ENCODE measurements around the gene RPL19.

GRCh38 chr17:39222866-39223834 is 23.1 kb downstream of the RPL19 start:
- TF ChIP-seq CTCF (IDR thresholded peaks at IDR 0.05; ENCODE audit: borderline replicate concordance, extremely low read depth, low read length, poor library complexity, severe bottlenecking) (no peak), EZH2 (IDR thresholded peaks at IDR 0.05; ENCODE audit: borderline replicate concordance, low read depth, low read length, severe bottlenecking) (no peak)
